Osteoblast (primary cell): ENCODE measurements around the gene MAPK7. TPM values are rescaled to one million over a fixed set of nuclear protein-coding genes. Genes with fewer than 3 reads are reported as not detected.
A peak's percentile ranks its signal among the peaks of the same experiment; 100 is the strongest.

Experiments
- DNase-seq: peaks from one replicate; pipeline ENCODE4 v3.0.0; 2011; ENCODE audit warnings: low spot score, mixed read lengths; ENCODE audit not compliant: insufficient read length; ENCODE audit errors: missing footprints
- H2AFZ ChIP-seq: 2 replicates; pipeline ENCODE4 v1.6.0; 2011; ENCODE audit warnings: mild to moderate bottlenecking, low read length
- H3K27ac ChIP-seq: 2 replicates; pipeline ENCODE4 v1.5.1; 2011; ENCODE audit warnings: mild to moderate bottlenecking, low read depth, low read length, moderate library complexity
- H3K27me3 ChIP-seq: 2 replicates; pipeline ENCODE4 v1.6.0; 2012; ENCODE audit warnings: mild to moderate bottlenecking, control low read depth, inconsistent platforms, low read length, moderate library complexity; ENCODE audit not compliant: insufficient read depth
- H3K36me3 ChIP-seq: 2 replicates; pipeline ENCODE4 v1.5.1; 2011; ENCODE audit warnings: mild to moderate bottlenecking, low read length, control low read depth, moderate library complexity; ENCODE audit not compliant: insufficient read depth
- H3K4me1 ChIP-seq: 2 replicates; pipeline ENCODE4 v1.5.1; 2011; ENCODE audit warnings: mild to moderate bottlenecking, low read length, control low read depth, moderate library complexity; ENCODE audit not compliant: insufficient read depth
- H3K4me2 ChIP-seq: 2 replicates; pipeline ENCODE4 v1.6.0; 2011; ENCODE audit warnings: mild to moderate bottlenecking, low read length; ENCODE audit not compliant: insufficient read depth
- H3K4me3 ChIP-seq: fragments of 200-600 bp; sonication (generic); 3 replicates; pipeline ENCODE4 v1.5.1; 2012; ENCODE audit warnings: mild to moderate bottlenecking, low read length, inconsistent platforms; ENCODE audit not compliant: insufficient read depth
- H3K79me2 ChIP-seq: 2 replicates; pipeline ENCODE4 v1.6.0; 2012; ENCODE audit warnings: mild to moderate bottlenecking, low read length, control low read depth, inconsistent platforms; ENCODE audit not compliant: insufficient read depth
- H3K9me3 ChIP-seq: 2 replicates; pipeline ENCODE4 v1.5.1; 2011; ENCODE audit warnings: low read depth, low read length, control low read depth
- H4K20me1 ChIP-seq: 2 replicates; pipeline ENCODE4 v1.6.0; 2012; ENCODE audit warnings: mild to moderate bottlenecking, low read length, control low read depth; ENCODE audit not compliant: insufficient read depth
- CTCF ChIP-seq: IDR thresholded peaks from 2 replicates; pipeline ENCODE4 v1.5.1; 2011; ENCODE audit warnings: mild to moderate bottlenecking, low read depth, low read length, moderate library complexity; ENCODE audit errors: extremely low read depth
- total RNA-seq: library from RNA; depleted of rRNA; stranded (reverse); fragments of >200 nt; gene quantifications from 2 replicates; pipeline ENCODE4 v1.2.3, GENCODE V29; 2012

The MAPK7 gene
- total RNA-seq, 1 donor = 12.7 TPM

DNA sequence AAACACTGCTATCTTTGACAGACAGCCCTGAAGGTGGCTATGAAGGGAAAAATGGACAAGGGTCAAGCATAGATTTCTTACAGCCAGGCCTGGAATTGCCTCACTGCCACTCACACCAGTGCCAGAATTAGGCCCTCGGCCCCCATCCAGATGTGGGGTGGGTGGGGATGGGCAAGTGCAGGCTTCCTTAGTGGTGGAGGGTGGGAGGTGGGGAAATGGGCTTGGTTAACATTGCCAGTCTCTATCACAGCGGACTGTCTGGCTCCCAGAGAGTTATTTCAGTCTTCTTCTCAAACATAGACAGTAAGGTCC, 40.6 kb upstream of the MAPK7 start:
- Histone ChIP-seq H3K9me3 (no peaks in the 10 kb centered on the region), H3K27me3 (no peaks in the 10 kb centered on the region), H3K36me3 (peaks cover 23% of the 10 kb centered on the region), H4K20me1 (no peaks in the 10 kb centered on the region), H3K4me3 (no peak overlapping the region), H3K79me2 (no peaks in the 10 kb centered on the region), H3K4me2 (no peak overlapping the region), H2AFZ (no peak overlapping the region), H3K4me1 (peaks cover 13% of the 10 kb centered on the region), H3K27ac (no peak overlapping the region)
- no peak for DNase-seq
- TF ChIP-seq CTCF = no peak

GRCh38 chr17:19338031-19338990, 40.0 kb upstream of the MAPK7 start:
- H3K27ac ChIP-seq = no peak overlapping the region
- no peaks in the 10 kb centered on the region for H3K27me3 ChIP-seq
- H3K4me3 ChIP-seq = no peak overlapping the region
- H3K4me2 ChIP-seq = no peak overlapping the region
- H3K9me3 ChIP-seq = no peaks in the 10 kb centered on the region
- peaks cover 13% of the 10 kb centered on the region for H3K4me1 ChIP-seq
- TF ChIP-seq CTCF = peak; percentile 57
- peak; percentile 95 for DNase-seq
- H3K36me3 ChIP-seq = peaks cover 23% of the 10 kb centered on the region
- no peaks in the 10 kb centered on the region for H4K20me1 ChIP-seq
- no peaks in the 10 kb centered on the region for H3K79me2 ChIP-seq
- no peak overlapping the region for H2AFZ ChIP-seq

- H3K36me3 ChIP-seq = peaks cover 13% of the 10 kb centered on the region
- no peak overlapping the region for H3K4me3 ChIP-seq
- H3K27me3 ChIP-seq = no peaks in the 10 kb centered on the region
- no peak for TF ChIP-seq CTCF
- H3K4me2 ChIP-seq = no peak overlapping the region
- no peaks in the 10 kb centered on the region for H3K79me2 ChIP-seq
- peak; percentile 54 for DNase-seq
- H3K9me3 ChIP-seq = no peaks in the 10 kb centered on the region
- H3K4me1 ChIP-seq = peaks cover 13% of the 10 kb centered on the region
- no peak overlapping the region for H3K27ac ChIP-seq
- H2AFZ ChIP-seq = no peak overlapping the region
- H4K20me1 ChIP-seq = no peaks in the 10 kb centered on the region
Measured at GRCh38 chr17:19339341-19339815, 38.9 kb upstream of the MAPK7 start.

GRCh38 chr17:19341211-19341631, 37.1 kb upstream of the MAPK7 start:
- no peaks in the 10 kb centered on the region for H3K79me2 ChIP-seq
- DNase-seq = peak; percentile 39
- no peaks in the 10 kb centered on the region for H3K9me3 ChIP-seq
- no peak for TF ChIP-seq CTCF
- H3K4me3 ChIP-seq = no peak overlapping the region
- no peaks in the 10 kb centered on the region for H4K20me1 ChIP-seq
- H3K27ac ChIP-seq = no peak overlapping the region
- no peaks in the 10 kb centered on the region for H3K27me3 ChIP-seq
- H3K4me2 ChIP-seq = no peak overlapping the region
- peaks cover 21% of the 10 kb centered on the region for H3K4me1 ChIP-seq
- no peak overlapping the region for H2AFZ ChIP-seq
- peaks cover 4% of the 10 kb centered on the region for H3K36me3 ChIP-seq
